Gastroesophageal sphincter (tissue), 3 donors: ENCODE results near the gene DSC3.

Experiments used
- EP300 ChIP-seq: sonication (generic); formaldehyde crosslinking; IDR thresholded peaks from one replicate; pipeline ENCODE4 v1.6.1; 2017; ENCODE audit warnings: antibody characterized with exemption, mild to moderate bottlenecking
- POLR2A ChIP-seq, 2 donors: fragments of 450-650 bp; IDR thresholded peaks; one replicate each; pipeline ENCODE4 v1.6.1; 2017; ENCODE audit warnings: antibody characterized with exemption in 2 of 2, mild to moderate bottlenecking in 2 of 2, moderate library complexity in 1 of 2
- POLR2AphosphoS5 ChIP-seq: sonication (generic); formaldehyde crosslinking; IDR thresholded peaks from one replicate; pipeline ENCODE4 v1.6.1; 2017; ENCODE audit warnings: antibody characterized with exemption
- TF ChIP-seq, protein P1 (sequence below), 4 experiments: fragments of 200-600 bp in 2 of 4; fragments of 450-650 bp in 2 of 4; sonication (generic) in 1 of 4; IDR thresholded peaks; one replicate each; pipeline ENCODE4 v1.5.1; 2017 to 2019; ENCODE audit warnings: antibody characterized with exemption in 4 of 4, mild to moderate bottlenecking in 2 of 4, moderate library complexity in 2 of 4

DNA sequence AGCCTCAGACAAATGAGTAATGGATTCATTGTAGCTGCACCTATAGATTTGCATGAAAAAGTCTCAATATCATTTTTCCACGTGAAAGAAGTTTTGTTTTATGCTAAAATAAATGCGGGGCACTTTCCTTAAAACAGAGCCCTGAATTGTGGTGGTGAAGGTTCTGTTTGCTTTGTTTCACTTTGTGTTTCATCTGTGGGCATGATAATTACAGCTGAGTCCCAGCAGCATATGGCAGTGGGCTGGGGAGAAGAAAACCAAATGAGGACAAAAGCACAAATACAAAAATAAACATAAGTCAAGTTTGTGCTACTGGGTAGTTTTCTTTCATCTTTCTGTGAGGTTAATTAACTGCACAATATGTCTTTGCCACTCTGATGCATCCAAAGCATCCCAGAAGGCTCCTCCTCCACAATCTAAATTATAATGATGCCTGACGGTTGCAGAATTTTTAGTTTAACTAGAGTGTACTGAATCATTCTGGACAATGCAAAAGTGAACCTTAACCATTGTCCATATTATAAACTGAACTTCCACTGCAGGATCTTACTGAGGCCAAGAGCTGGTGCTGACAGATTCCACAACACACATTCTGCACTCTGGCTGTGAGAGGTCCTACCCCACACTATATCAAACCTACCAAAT lies 97.6 kb downstream of the DSC3 start:
- TF ChIP-seq POLR2AphosphoS5, result no peak
- no peak for TF ChIP-seq EP300
- TF ChIP-seq, protein P1, sequence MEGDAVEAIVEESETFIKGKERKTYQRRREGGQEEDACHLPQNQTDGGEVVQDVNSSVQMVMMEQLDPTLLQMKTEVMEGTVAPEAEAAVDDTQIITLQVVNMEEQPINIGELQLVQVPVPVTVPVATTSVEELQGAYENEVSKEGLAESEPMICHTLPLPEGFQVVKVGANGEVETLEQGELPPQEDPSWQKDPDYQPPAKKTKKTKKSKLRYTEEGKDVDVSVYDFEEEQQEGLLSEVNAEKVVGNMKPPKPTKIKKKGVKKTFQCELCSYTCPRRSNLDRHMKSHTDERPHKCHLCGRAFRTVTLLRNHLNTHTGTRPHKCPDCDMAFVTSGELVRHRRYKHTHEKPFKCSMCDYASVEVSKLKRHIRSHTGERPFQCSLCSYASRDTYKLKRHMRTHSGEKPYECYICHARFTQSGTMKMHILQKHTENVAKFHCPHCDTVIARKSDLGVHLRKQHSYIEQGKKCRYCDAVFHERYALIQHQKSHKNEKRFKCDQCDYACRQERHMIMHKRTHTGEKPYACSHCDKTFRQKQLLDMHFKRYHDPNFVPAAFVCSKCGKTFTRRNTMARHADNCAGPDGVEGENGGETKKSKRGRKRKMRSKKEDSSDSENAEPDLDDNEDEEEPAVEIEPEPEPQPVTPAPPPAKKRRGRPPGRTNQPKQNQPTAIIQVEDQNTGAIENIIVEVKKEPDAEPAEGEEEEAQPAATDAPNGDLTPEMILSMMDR (IDR thresholded peaks at IDR 0.05), result no peak
- no peak for TF ChIP-seq POLR2A (IDR thresholded peaks at IDR 0.05)
